Eye (tissue), 1 donor: Measurements from ENCODE around the gene INPP5B.
"Not testable (repeated sequence)": the region's sequence is repeated elsewhere in the genome, so short reads cannot be mapped to it uniquely, and the experiment has no call there.

ENCODE experiments used
- DNase-seq: peaks from one replicate; pipeline ENCODE4 v3.0.0-alpha.2; 2015

Gene INPP5B

GRCh38 chr1:37910886-37911285 lies 36.0 kb downstream of the INPP5B start:
- DNase-seq, result not testable (repeated sequence)

- DNase-seq, result not testable (repeated sequence)
Measured at GRCh38 chr1:37908531-37908930, 38.3 kb downstream of the INPP5B start.

DNA sequence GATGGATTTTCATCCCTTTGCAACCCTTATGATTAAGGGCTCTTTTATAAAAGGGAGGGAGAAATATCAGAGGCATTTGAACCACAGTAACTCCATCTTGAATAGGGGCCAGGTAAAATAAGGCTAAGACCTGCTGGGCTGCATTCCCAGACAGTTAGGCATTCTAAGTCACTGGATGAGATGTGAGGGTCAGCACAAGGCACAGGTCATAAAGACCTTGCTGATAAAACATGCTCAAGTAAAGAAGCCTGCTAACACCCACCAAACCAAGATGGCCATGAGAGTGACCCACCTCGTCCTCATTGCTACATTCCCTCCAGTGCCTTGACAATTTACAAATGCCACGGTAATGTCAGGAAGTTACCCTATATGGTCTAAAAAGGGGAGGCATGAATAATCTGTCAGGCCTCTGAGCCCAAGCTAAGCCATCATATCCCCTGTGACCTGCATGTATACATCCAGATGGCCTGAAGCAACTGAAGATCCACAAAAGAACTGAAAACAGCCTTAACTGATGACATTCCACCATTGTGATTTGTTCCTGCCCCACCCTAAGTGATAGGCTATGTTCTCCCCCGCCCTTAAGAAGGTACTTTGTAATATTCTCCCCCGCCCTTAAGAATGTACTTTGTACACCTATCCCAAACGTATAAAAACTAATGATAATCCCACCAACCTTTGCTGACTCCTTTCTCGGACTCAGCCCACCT lies 39.3 kb downstream of the INPP5B start:
- DNase-seq, result not testable (repeated sequence)

GRCh38 chr1:37906591-37906990 lies 40.3 kb downstream of the INPP5B start:
- DNase-seq, result not testable (repeated sequence)

- peak; percentile 14 for DNase-seq
Measured at GRCh38 chr1:37905727-37906126, 41.1 kb downstream of the INPP5B start.

- not testable (repeated sequence) for DNase-seq
Measured at GRCh38 chr1:37903921-37904320, 42.9 kb downstream of the INPP5B start.

GRCh38 chr1:37902983-37903382 lies 43.9 kb downstream of the INPP5B start:
- no peak for DNase-seq

GRCh38 chr1:37901893-37902225 lies 45.0 kb downstream of the INPP5B start:
- DNase-seq, result no peak

DNA sequence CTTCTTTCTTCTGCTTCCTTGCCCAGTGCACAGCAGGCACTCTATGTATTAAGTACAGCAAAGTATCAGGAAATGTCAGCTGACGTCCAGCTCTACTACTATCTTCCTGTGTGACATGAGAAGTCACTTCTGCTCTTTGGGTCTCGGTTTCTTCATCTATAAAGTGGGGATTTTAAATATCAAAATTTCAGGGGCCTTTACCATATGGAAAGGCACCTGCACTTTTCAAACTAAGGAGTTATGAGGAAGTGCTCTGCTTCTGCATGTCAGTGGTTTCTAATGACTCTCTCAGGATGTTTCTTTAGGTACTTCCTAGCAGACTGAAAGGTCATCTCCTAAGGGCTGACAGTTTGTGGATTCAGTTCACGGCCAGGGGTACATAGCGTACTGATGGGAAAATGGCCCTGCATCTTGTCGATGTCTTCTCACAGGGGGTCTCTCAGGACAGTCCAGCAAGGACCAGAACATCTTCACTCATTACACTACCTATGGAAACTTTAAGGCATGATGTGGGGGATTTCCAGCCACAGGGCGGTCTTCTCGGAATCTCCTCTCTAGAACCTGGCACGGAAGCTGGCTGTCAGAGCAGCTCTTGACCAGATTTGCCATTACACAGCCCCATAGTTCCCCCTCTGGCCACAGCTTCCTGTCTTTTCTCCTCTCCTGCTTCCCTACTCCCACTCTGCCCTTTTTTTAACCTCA lies 45.5 kb downstream of the INPP5B start:
- DNase-seq, result no peak

DNA sequence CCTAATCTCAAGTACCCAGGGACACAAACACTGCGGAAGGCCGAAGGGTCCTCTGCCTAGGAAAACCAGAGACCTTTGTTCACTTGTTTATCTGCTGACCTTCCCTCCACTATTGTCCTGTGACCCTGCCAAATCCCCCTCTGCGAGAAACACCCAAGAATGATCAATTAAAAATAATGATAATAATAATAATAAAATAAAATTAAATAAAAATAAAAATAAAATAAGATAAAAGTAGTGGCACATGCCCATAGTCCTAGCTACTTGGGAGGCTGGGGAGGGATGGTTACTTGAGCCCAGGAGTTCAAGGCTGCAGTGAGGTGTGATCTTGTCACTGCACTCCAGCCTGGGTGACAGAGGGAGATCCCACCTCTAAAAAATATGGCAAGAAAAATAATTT lies 49.3 kb downstream of the INPP5B start:
- DNase-seq, result not testable (repeated sequence)

- DNase-seq, result no peak
Measured at GRCh38 chr1:37893673-37894072, 53.2 kb downstream of the INPP5B start.

DNA sequence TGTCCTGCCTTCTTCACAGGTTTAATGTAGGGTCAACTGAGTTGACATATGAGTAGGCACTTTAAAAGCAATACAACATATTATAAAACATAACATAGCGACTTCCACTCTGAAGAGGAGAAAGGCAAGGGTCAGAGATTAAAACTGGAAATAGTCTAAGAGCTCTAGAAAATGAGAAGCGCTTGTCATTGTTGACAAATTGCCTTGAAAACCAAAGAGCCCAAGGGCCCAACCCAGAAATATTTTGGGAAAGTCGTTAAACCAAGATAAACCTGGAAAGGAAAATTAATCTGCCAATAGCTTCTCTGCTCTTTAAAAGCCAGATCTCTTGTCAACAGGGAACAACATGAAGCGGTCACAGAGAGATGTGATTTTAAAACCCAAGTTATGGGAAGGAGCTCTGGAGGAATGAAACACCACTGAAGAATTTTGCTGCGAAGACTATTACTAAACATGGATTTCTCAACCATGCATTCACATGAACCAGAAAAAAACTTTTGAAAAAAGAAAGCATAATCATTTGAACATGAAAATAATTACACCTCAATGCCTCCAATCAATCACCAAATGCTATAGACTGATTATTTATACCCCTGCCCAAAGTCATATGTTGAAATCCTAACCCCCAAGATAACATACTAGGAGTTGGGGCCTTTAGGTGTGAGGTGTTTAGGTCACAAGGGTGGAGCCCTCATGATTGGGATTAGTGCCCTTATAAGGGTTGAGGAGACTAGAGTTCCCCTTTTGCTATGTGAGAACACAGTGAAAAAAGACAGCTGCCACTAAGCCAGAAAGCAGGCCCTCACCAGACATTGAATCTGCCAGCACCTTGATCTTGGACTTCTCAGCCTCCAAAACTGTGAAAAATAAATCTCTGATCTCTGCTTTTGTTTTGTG lies 54.5 kb downstream of the INPP5B start:
- DNase-seq, result no peak

DNA sequence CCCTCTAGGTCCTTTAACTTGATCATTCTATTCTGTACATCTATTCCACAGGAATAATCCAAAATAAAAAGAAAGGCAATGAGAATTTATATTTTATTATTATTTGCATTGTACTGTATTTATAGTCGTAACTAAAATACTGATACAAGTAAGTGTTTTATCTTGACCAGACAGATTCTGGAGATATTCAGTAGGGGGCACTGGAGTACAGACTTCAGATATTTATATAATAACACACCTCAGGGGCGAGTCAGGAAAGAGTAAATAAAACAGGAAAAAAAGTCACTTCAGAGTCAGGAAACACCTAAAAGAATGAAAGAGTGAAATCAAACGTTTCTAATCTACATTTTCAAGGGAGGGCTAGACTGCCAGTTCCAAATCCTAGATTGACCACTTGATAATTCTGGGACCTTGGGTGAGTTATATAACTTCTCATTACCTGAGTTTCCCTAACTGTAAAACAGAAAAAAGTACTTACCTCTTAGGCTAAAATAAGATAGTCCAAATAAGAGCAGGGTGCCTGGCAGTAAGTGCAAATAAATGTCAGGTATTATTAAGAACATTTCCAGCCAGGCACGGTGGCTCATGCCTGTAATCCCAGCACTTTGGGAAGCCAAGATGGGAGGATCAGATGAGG lies 56.4 kb downstream of the INPP5B start:
- peak; percentile 39 for DNase-seq

- DNase-seq, result no peak
Measured at GRCh38 chr1:37888022-37888700, 58.7 kb downstream of the INPP5B start.

DNA sequence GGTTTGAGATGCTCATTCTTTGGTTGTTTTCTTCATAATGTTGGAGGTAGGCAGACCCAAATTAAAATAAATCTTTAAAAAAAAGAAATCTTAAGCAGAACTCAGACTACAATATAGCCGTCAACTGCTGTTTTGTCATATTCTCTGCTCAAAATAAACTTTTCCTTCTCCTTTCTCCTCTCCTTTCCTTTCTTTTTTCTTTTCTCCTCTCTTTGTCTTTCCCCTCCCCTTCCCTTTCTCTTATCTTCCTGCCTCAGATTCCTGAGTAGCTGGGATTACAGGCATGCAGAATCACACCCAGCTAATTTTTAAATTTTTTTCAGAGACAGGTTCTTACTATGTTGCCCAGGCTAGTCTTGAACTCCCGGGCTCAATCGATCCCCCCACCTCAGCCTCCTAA lies 62.7 kb downstream of the INPP5B start:
- no peak for DNase-seq

GRCh38 chr1:37883671-37884070 lies 63.2 kb downstream of the INPP5B start:
- no peak for DNase-seq

- DNase-seq, result no peak
Measured at GRCh38 chr1:37879865-37880264, 67.0 kb downstream of the INPP5B start.

DNA sequence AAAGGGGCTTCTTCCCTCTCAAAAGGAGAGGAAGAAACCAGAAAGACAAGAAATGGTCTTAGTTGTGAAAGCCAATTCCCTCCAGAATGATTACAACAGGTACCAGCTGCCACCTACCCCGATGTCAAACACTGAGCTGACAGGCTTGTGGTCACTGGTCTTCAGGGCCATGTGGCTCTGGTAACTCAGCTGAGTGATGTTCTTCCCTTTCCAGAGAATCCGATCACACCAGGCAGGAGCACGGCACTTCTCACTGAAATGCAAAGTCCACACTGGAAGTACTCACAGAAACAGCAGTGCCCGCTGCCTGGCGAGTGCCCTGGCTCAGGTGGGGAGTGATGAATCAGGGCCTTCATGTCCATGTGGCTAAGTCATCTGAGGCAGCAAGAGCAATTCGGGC lies 68.8 kb downstream of the INPP5B start:
- DNase-seq, result no peak

DNA sequence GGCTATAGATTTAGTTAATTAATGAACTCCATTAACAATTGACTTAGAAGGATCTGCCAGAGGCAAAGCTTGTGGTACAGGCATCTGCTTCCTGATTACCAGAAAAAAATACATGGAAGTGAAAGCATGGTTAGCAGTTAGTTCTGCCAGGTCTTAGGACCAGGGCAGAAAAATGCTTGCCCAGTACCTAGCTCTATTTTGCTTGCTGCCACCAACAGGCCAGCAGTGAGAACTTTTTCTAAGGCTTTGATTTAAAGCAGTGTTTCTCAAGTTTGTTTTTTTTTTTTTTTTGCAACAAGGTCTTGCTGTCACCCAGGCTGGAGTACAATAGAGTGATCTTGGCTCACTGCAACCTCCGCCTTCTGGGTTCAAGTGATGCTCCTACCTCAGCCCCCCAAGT lies 71.0 kb downstream of the INPP5B start:
- DNase-seq, result no peak

DNA sequence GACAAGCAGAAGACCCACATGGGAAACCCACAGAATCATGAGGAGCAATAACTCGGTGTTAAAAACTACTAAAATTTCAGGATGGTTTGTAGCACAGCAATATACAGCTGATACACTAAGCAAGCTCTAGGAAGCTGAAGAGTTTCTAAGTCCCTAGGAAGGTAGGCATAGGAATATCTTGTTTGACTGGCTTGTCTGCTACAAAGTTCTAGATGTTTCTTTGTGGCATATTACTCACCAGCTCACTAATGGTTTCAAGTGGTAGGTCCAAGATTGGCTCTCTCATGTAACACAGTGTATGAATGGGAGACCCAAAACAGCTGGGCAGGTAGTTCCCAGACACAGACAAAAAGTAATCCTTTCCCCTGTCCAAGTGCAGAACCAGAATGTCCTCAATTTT lies 74.2 kb downstream of the INPP5B start:
- DNase-seq, result no peak

DNA sequence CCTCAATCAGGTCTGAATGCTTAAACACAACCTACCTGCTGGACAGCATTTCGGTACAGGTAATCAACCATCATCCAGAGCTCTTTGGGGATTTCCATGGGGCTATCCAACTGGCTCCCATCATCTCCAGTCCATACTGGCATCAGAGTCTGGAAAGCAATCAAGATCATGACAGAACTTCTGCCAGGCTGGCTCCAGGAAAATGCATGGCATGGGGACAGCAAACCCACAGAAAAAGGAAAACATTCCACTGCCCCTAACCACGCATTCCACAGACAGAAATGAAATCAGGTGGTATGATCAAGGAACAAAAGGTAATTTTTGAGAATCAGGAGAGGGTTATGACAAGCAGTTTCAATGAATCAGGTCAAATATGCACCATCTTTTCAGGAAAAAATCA lies 78.4 kb downstream of the INPP5B start:
- DNase-seq, result no peak

GRCh38 chr1:37867784-37868183 lies 79.1 kb downstream of the INPP5B start:
- DNase-seq, result no peak

GRCh38 chr1:37866491-37866890 lies 80.4 kb downstream of the INPP5B start:
- DNase-seq, result no peak
